GM19372 (cell line): ENCODE measurements around the gene THEM4.
"Not testable (repeated sequence)": the region's sequence is repeated elsewhere in the genome, so short reads cannot be mapped to it uniquely, and the experiment has no call there.

Experiments used
- ATAC-seq: cut with Tn5 transposase; IDR thresholded peaks from one replicate; pipeline ENCODE4 v1.9.1; 2021; ENCODE audit warnings: mild to moderate bottlenecking, low read depth, moderate library complexity; ENCODE audit not compliant: unreplicated experiment

The THEM4 gene

DNA sequence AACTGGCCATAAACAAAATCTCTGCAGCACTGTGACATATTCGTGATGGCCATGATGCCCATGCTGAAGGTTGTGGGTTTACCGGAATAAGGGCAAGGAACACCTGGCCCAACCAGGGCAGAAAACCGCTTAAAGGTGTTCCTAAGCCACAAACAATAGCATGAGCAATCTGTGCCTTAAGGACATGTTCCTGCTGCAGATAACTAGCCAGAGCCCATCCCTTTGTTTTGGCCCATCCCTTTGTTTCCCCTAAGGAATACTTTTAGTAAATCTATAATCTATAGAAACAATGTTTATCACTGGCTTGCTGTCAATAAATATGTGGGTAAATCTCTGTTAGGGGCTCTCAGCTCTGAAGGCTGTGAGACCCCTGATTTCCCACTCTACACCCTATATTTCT is 8.5 kb downstream of the THEM4 start:
- ATAC-seq: not testable (repeated sequence)

GRCh38 chr1:151898519-151898991 is 10.8 kb downstream of the THEM4 start:
- ATAC-seq: no peak

DNA sequence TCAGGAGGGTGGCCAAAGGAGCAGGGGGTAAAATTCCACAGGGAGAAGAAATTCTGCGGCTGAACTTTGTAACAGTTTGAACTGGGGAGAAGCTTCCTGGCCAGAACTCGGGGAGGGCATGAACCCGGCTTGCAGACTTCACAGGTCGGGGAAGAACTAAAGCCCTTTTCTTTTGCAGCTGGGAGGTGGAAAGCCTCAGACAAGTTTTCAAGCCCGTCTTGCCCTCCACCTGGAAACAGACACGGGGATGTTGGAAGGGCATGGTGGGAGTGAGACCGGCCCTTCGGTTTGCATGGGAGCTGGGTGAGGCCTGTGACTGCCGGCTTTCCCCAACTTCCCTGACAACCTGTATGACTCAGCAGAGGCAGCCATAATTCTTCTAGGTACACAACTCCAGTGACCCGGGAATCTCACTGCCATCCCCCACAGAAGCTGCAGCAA is 11.3 kb downstream of the THEM4 start:
- no peak for ATAC-seq

GRCh38 chr1:151893176-151893924 is 16.0 kb downstream of the THEM4 start:
- ATAC-seq: no peak

- ATAC-seq: no peak
Observed at GRCh38 chr1:151892190-151892589, 17.1 kb downstream of the THEM4 start.

DNA sequence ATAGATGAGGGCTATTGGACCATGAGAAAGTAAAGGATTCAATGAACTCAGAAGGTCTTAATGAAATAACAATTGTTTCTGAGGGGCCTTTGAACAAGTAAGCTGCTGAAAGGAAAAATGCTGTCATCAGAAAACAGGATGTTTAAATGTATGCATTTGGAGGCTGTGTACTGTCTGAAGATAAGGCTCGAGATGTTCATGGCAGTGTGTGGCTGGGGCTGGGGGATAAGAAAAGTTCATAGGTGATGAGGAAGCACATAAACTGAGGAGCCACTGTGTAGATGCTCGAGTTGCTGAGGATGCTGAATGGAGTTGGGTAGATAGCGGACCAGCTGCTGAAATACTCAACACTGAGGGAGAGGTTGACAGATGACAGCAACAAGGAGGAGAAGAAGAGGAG is 17.8 kb downstream of the THEM4 start:
- no peak for ATAC-seq

GRCh38 chr1:151888972-151889570 is 20.2 kb downstream of the THEM4 start:
- no peak for ATAC-seq

GRCh38 chr1:151887028-151887427 is 22.3 kb downstream of the THEM4 start:
- no peak for ATAC-seq

GRCh38 chr1:151885479-151885878 is 23.8 kb downstream of the THEM4 start:
- ATAC-seq: no peak

GRCh38 chr1:151884879-151885278 is 24.4 kb downstream of the THEM4 start:
- ATAC-seq: not testable (repeated sequence)

GRCh38 chr1:151884445-151884844 is 24.9 kb downstream of the THEM4 start:
- ATAC-seq: not testable (repeated sequence)

DNA sequence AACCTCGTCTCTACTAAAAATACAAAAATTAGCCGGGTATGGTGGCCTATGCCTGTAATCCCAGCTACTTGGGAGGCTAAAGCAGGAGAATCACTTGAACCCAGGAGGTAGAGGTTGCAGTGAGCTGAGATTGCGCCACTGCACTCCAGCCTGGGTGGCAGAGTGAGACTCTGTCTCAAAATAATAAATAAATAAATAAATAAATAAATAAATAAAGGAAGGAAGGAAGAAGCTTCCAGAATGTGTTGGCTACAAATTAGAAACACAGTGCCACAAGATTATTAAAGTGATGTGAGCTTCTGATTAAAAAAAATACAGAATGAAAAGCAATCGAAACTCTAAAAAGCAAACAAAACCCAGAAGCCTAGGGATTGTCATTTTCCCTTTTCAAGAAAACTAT is 25.4 kb downstream of the THEM4 start:
- ATAC-seq: not testable (repeated sequence)

DNA sequence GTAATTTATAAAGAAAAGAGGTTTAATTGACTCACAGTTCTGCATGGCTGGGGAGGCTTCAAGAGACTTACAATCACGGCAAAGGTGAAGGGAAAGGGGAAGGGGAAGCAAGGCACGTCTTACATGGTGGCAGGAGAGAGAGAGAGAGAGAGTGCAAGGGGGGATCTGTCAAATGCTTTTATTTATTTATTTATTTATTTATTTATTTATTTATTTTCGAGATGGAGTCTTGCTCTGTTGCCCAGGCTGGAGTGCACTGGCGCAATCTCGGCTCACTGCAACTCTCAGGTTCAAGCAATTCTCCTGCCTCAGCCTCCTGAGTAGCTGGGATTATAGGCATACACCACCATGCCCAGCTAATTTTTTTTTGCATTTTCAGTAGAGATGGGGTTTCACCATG is 26.4 kb downstream of the THEM4 start:
- ATAC-seq: not testable (repeated sequence)

- no peak for ATAC-seq
Observed at GRCh38 chr1:151882466-151882865, 26.8 kb downstream of the THEM4 start.

GRCh38 chr1:151881479-151881878 is 27.8 kb downstream of the THEM4 start:
- no peak for ATAC-seq

DNA sequence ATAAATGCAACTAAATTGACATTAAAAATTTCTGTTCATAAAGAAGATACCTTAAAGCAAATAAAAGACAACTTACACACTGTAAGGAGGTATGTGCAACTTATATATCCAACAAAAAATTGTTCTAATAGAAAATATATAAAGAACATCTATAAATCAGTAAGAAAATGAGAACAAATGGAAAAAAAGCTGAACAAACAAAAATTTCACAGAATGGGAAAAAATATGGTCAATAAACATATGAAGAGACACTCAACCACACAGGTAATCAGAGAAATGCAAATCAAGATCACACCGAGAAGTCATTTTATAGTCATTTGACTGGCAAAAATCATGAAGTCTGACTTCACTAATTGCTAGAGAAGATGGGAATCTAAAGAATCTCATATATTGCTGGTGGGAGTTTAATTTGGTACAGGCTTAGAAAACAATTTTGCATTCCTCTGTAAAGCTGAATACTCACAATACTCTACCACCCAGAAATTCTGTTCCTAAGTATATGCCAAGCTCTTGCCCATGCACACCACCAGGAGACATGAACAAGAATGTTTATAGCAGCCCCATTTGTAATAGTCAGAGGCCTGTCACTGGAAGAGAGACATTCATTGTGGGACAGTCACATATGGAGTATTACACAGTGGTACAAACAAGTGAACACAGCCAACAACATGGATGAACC is 33.8 kb downstream of the THEM4 start:
- no peak for ATAC-seq

GRCh38 chr1:151872776-151873175 is 36.5 kb downstream of the THEM4 start:
- not testable (repeated sequence) for ATAC-seq

GRCh38 chr1:151871284-151872030 is 37.9 kb downstream of the THEM4 start:
- ATAC-seq: no peak

DNA sequence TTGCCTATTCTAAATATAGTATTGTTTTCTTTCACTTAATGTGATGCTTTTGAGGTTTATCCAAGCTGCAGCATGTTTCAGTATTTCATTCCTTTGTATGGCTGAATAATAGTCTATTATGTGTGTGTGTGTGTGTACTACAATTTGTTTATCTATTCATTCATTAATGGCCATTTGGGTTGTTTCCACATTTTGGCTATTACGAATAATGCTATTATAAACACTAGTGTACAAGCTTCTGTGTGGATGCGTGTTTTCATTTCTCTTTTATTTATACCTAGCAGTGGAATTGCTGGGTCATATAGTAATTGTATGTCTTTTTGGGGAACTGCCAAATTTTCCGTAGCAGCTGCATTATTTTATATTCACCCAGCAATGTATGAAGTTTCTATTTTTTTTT is 40.8 kb downstream of the THEM4 start:
- no peak for ATAC-seq

- no peak for ATAC-seq
Observed at GRCh38 chr1:151867765-151868411, 41.4 kb downstream of the THEM4 start.
